ENCODE measurements around the gene DGCR2.

Gene DGCR2

DNA sequence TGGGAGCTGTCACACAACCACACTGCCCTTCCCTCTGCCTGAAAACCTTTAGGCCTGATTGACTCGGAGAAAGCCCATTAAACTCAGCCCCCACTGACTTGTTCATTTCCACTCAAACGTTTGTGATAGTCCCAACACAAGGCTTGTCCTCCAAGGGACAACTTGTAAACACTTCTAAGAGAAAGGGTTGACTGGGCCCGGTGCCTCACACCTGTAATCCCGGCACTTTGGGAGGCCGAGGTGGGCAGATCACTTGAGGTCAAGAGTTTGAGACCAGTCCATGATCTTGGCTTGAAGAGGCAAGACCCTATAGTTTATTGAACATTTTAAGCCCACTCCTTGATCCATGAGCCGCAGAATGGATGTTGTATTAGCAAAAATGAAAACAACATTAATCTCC, 122.8 kb downstream of the DGCR2 start:
- H3K36me3 ChIP-seq (replicated peaks; ENCODE audit: low read depth, low read length) = no peaks in the 10 kb centered on the region
- no peak overlapping the region for H3K4me3 ChIP-seq (ENCODE audit: low read length)
- H3K9ac ChIP-seq (ENCODE audit: low read length) = no peak overlapping the region
- no peak overlapping the region for H3K27ac ChIP-seq (ENCODE audit: low read length)
- H3K9me3 ChIP-seq (ENCODE audit: insufficient read depth, low read length) = no peaks in the 10 kb centered on the region
- TF ChIP-seq, protein P1, sequence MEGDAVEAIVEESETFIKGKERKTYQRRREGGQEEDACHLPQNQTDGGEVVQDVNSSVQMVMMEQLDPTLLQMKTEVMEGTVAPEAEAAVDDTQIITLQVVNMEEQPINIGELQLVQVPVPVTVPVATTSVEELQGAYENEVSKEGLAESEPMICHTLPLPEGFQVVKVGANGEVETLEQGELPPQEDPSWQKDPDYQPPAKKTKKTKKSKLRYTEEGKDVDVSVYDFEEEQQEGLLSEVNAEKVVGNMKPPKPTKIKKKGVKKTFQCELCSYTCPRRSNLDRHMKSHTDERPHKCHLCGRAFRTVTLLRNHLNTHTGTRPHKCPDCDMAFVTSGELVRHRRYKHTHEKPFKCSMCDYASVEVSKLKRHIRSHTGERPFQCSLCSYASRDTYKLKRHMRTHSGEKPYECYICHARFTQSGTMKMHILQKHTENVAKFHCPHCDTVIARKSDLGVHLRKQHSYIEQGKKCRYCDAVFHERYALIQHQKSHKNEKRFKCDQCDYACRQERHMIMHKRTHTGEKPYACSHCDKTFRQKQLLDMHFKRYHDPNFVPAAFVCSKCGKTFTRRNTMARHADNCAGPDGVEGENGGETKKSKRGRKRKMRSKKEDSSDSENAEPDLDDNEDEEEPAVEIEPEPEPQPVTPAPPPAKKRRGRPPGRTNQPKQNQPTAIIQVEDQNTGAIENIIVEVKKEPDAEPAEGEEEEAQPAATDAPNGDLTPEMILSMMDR (IDR thresholded peaks at IDR 0.05; ENCODE audit: low read depth, low read length) = no peak
- no peak for TF ChIP-seq EZH2phosphoT487 (IDR thresholded peaks at IDR 0.05; ENCODE audit: low read depth)
- no peak overlapping the region for H2AFZ ChIP-seq (ENCODE audit: low read depth, low read length)
- no peaks in the 10 kb centered on the region for H4K20me1 ChIP-seq (ENCODE audit: insufficient read depth, low read length)
- peaks cover 20% of the 10 kb centered on the region for H3K27me3 ChIP-seq (ENCODE audit: low read depth, low read length)
- no peaks in the 10 kb centered on the region for H3K4me1 ChIP-seq (ENCODE audit: low read length)
- H3K79me2 ChIP-seq (ENCODE audit: low read length) = no peaks in the 10 kb centered on the region
- no peak overlapping the region for H3K4me2 ChIP-seq (ENCODE audit: low read length)

DNA sequence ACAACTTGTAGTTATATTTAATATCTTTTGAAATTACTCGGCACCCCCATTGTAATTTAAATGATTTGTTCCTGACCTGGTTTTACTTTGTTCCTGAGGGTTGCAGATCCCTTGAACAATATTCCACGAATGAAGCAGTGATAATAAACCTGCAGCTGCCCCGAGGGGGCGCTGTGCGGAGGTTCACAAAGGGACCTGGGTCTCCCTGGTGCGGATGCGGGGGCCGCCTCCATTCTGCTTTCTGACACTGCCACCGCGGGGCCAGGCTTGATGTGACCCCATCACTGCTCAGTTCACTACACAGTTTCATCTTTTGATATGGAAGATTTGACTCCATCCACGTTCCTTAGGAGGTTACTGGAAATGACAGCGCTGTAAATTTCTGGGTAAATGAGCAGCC, 123.2 kb downstream of the DGCR2 start:
- Histone ChIP-seq H3K27me3 (ENCODE audit: low read depth, low read length) (peaks cover 16% of the 10 kb centered on the region), H3K4me3 (ENCODE audit: low read length) (no peak overlapping the region), H3K79me2 (ENCODE audit: low read length) (no peaks in the 10 kb centered on the region), H3K4me2 (ENCODE audit: low read length) (no peak overlapping the region), H3K27ac (ENCODE audit: low read length) (no peak overlapping the region), H3K36me3 (replicated peaks; ENCODE audit: low read depth, low read length) (no peaks in the 10 kb centered on the region), H3K9ac (ENCODE audit: low read length) (no peak overlapping the region), H4K20me1 (ENCODE audit: insufficient read depth, low read length) (no peaks in the 10 kb centered on the region), H3K4me1 (ENCODE audit: low read length) (no peaks in the 10 kb centered on the region), H2AFZ (ENCODE audit: low read depth, low read length) (no peak overlapping the region), H3K9me3 (ENCODE audit: insufficient read depth, low read length) (no peaks in the 10 kb centered on the region)
- no peak for TF ChIP-seq EZH2phosphoT487 (IDR thresholded peaks at IDR 0.05; ENCODE audit: low read depth)
- TF ChIP-seq, protein P1 (IDR thresholded peaks at IDR 0.05; ENCODE audit: low read depth, low read length) = peak; percentile 26

DNA sequence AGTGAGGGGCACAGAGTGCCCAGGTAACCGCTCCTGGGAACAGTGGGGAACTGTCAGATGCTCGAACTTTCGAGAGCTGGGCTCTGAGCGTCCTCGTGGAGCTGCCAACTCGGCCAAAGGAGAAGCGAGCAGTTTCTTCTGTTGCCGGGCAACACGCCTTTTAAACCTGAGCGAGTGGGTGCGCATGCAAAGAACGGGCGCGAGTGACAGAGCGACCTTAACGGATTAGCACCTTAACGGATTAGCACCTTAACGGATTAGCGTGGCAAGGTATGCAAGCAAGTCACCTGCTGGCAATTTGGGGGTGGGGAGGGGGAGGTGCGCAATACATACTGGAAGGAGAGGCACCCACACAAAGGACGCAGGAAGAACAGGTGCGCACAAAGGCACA, 124.3 kb downstream of the DGCR2 start:
- H3K4me2 ChIP-seq (ENCODE audit: low read length) = no peak overlapping the region
- H3K9me3 ChIP-seq (ENCODE audit: insufficient read depth, low read length) = no peaks in the 10 kb centered on the region
- no peak for TF ChIP-seq EZH2phosphoT487 (IDR thresholded peaks at IDR 0.05; ENCODE audit: low read depth)
- TF ChIP-seq, protein P1 (IDR thresholded peaks at IDR 0.05; ENCODE audit: low read depth, low read length) = no peak

DNA sequence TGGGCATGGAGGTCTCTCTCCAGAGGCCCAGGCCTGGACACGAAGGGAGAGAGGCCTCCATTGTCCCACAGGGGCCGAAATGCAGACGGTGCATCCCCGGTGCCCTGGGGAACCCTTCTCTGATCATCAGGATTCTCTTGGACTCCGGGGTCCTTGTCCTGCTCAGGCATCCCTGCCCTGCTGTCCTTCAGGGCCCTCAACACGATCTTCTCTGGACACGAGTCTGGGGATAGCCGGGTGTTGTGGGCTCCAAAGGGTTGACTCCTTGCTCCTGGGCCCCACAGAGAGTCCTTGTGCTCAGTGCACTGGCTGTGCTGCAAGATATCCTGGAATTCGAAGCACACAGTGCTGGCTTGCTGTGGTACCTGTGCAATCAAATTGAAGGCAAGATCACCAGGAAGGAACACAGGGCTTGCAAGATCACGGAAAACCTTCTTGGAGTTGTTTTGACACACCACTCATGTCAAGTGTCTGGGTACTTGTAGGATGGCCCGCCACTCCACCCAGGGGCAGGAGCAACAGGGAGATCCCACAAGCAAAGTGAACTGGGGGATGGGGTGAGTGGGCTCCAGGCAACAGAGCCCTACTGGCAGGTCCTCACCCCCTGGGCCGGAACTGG, 124.8 kb downstream of the DGCR2 start:
- Histone ChIP-seq H3K9me3 (ENCODE audit: insufficient read depth, low read length) (no peaks in the 10 kb centered on the region), H3K36me3 (replicated peaks; ENCODE audit: low read depth, low read length) (no peaks in the 10 kb centered on the region), H3K9ac (ENCODE audit: low read length) (no peak overlapping the region), H3K27ac (ENCODE audit: low read length) (no peak overlapping the region), H3K4me2 (ENCODE audit: low read length) (no peak overlapping the region), H4K20me1 (ENCODE audit: insufficient read depth, low read length) (no peaks in the 10 kb centered on the region), H3K4me1 (ENCODE audit: low read length) (no peaks in the 10 kb centered on the region), H2AFZ (ENCODE audit: low read depth, low read length) (no peak overlapping the region), H3K4me3 (ENCODE audit: low read length) (no peak overlapping the region), H3K79me2 (ENCODE audit: low read length) (no peaks in the 10 kb centered on the region), H3K27me3 (ENCODE audit: low read depth, low read length) (peaks cover 2% of the 10 kb centered on the region; the same call in 1 of the 2 replicates)
- TF ChIP-seq, protein P1 (IDR thresholded peaks at IDR 0.05; ENCODE audit: low read depth, low read length) = no peak
- TF ChIP-seq EZH2phosphoT487 (IDR thresholded peaks at IDR 0.05; ENCODE audit: low read depth) = no peak

More for the DNA sequence above, 124.3 kb downstream of the DGCR2 start:
- Histone ChIP-seq H3K27ac (ENCODE audit: low read length) (no peak overlapping the region), H2AFZ (ENCODE audit: low read depth, low read length) (no peak overlapping the region), H3K79me2 (ENCODE audit: low read length) (no peaks in the 10 kb centered on the region), H3K9ac (ENCODE audit: low read length) (no peak overlapping the region), H3K36me3 (replicated peaks; ENCODE audit: low read depth, low read length) (no peaks in the 10 kb centered on the region), H3K4me3 (ENCODE audit: low read length) (no peak overlapping the region), H4K20me1 (ENCODE audit: insufficient read depth, low read length) (no peaks in the 10 kb centered on the region), H3K27me3 (ENCODE audit: low read depth, low read length) (peaks cover 7% of the 10 kb centered on the region), H3K4me1 (ENCODE audit: low read length) (no peaks in the 10 kb centered on the region)

Data from OCI-LY3 (cell line).